Left forelimb (tissue), 1 donor: Measurements from ENCODE around the gene C1QTNF2.

ENCODE experiments used
- DNase-seq: peaks from one replicate; pipeline ENCODE4 v3.0.0-alpha.2; 2018; ENCODE audit warnings: low spot score

Gene C1QTNF2

DNA sequence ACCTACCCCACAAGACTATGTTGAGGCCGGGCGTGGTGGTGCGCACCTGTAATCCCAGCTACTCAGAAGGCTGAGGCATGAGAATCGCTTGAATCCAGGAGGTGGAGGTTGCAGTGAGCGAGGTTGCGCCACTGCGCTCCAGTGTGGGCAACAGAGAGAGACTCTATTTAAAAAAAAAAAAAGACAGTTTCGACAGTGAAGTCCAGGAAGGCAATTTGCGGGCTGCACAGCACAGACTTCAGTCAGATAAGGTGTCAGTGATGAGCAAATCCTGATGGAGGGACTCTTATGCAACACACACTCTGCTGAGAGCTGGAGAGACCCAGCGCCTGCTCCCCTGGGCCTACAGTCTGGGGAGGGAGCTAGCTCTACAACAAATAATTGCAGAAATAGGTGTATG, 72.2 kb downstream of the C1QTNF2 start:
- DNase-seq = no peak

DNA sequence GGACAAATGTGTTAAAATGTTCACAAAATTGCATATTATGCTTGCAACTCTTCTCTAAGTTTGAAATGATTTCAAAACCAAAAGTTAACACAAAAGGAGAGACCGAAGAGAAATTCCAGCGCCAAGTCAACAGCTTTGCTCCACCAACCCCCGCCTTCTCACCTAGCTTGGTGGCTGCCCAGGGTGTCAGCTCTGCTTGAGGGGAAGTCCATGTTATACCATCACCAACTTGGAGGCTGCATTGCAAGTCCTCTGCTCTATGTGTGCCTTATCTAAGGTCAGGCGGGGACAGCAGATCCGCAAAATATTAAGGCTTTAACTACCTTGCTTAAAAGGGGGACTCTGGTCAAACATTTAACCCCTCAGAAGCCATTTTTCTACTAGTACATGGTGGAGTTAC, 72.7 kb downstream of the C1QTNF2 start:
- no peak for DNase-seq
